Adipocyte (in vitro differentiated cells): Measurements from ENCODE around the gene USP47.
A peak's percentile ranks its signal among the peaks of the same experiment; 100 is the strongest.

ENCODE experiments used
- DNase-seq: peaks from one replicate; pipeline ENCODE4 v3.0.0-alpha.2; 2015; ENCODE audit warnings: low read depth
- H3K27me3 ChIP-seq: replicated peaks from 2 replicates; pipeline ENCODE4 v1.7.0; 2013; ENCODE audit warnings: mild to moderate bottlenecking, low read length, moderate library complexity; ENCODE audit not compliant: control insufficient read depth, insufficient read depth
- H3K36me3 ChIP-seq: 2 replicates; pipeline ENCODE4 v1.7.0; 2013; ENCODE audit warnings: low read length, mild to moderate bottlenecking, moderate library complexity; ENCODE audit not compliant: control insufficient read depth, insufficient read depth, severe bottlenecking
- H3K4me1 ChIP-seq: 2 replicates; pipeline ENCODE4 v1.7.0; 2013; ENCODE audit warnings: mild to moderate bottlenecking, low read length, moderate library complexity; ENCODE audit not compliant: control insufficient read depth, insufficient read depth
- H3K4me3 ChIP-seq: 2 replicates; pipeline ENCODE4 v1.7.0; 2013; ENCODE audit warnings: mild to moderate bottlenecking, low read length, moderate library complexity
- H3K9ac ChIP-seq: 2 replicates; pipeline ENCODE4 v1.7.0; 2013; ENCODE audit warnings: mild to moderate bottlenecking, low read length, moderate library complexity
- H3K9me3 ChIP-seq: 2 replicates; pipeline ENCODE4 v1.7.0; 2013; ENCODE audit warnings: mild to moderate bottlenecking, low read length, moderate library complexity; ENCODE audit not compliant: control insufficient read depth

The USP47 gene

GRCh38 chr11:11876458-11876857 lies 34.7 kb downstream of the USP47 start:
- H3K9me3 ChIP-seq: no peaks in the 10 kb centered on the region
- no peaks in the 10 kb centered on the region for H3K27me3 ChIP-seq
- DNase-seq: no peak
- no peaks in the 10 kb centered on the region for H3K36me3 ChIP-seq
- no peak overlapping the region for H3K4me3 ChIP-seq
- no peaks in the 10 kb centered on the region for H3K4me1 ChIP-seq
- H3K9ac ChIP-seq: no peak overlapping the region

GRCh38 chr11:11880179-11880578 lies 38.4 kb downstream of the USP47 start:
- H3K4me1 ChIP-seq: no peaks in the 10 kb centered on the region
- peaks cover 23% of the 10 kb centered on the region for H3K36me3 ChIP-seq
- no peaks in the 10 kb centered on the region for H3K27me3 ChIP-seq
- no peaks in the 10 kb centered on the region for H3K9me3 ChIP-seq
- H3K4me3 ChIP-seq: no peak overlapping the region
- H3K9ac ChIP-seq: no peak overlapping the region
- DNase-seq: no peak

- H3K27me3 ChIP-seq: no peaks in the 10 kb centered on the region
- H3K9me3 ChIP-seq: no peaks in the 10 kb centered on the region
- H3K9ac ChIP-seq: no peak overlapping the region
- H3K4me1 ChIP-seq: no peaks in the 10 kb centered on the region
- H3K36me3 ChIP-seq: peaks cover 47% of the 10 kb centered on the region
- no peak for DNase-seq
- no peak overlapping the region for H3K4me3 ChIP-seq
Measured at GRCh38 chr11:11882539-11882938, 40.8 kb downstream of the USP47 start.

- DNase-seq: no peak
- H3K4me3 ChIP-seq: no peak overlapping the region
- H3K27me3 ChIP-seq: no peaks in the 10 kb centered on the region
- H3K9me3 ChIP-seq: no peaks in the 10 kb centered on the region
- no peak overlapping the region for H3K9ac ChIP-seq
- H3K4me1 ChIP-seq: no peaks in the 10 kb centered on the region
- H3K36me3 ChIP-seq: peaks cover 65% of the 10 kb centered on the region
Measured at GRCh38 chr11:11884351-11884750, 42.6 kb downstream of the USP47 start.

DNA sequence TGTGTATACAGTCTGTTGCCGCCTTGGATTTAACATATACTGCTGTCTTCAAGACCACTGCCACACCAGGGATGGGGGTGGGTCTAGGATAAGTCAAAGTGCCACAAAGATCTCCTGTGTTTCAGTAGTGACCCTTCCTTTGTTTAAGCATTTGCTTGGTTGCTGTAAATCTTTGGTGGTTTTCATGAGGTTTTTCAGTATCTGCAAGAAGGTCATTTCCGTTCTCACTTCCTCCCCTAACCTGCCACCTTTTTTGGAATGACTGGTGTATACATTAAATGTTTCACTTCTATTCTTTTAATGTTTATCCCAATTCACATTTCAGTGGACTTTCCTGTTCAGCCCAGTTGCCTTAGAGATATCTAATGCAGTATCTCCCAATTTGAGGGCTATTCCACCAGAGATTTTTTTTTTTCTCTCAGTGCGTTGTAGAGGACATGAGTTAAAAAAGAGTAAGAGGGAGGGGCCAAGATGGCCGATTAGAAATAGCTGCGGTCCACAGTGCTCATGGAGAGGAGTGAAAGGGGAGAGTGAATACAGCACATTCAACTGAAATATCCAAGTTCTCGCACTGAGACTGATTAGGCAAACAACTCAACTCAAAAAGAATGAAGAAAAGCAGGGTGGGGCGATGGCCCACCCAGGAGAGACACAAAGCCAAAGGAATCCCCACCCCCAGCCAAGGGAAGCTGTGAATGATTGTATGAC lies 43.2 kb downstream of the USP47 start:
- Histone ChIP-seq H3K4me3 (no peak overlapping the region), H3K36me3 (peaks cover 69% of the 10 kb centered on the region), H3K9ac (no peak overlapping the region), H3K27me3 (no peaks in the 10 kb centered on the region), H3K4me1 (no peaks in the 10 kb centered on the region), H3K9me3 (no peaks in the 10 kb centered on the region)
- no peak for DNase-seq

DNA sequence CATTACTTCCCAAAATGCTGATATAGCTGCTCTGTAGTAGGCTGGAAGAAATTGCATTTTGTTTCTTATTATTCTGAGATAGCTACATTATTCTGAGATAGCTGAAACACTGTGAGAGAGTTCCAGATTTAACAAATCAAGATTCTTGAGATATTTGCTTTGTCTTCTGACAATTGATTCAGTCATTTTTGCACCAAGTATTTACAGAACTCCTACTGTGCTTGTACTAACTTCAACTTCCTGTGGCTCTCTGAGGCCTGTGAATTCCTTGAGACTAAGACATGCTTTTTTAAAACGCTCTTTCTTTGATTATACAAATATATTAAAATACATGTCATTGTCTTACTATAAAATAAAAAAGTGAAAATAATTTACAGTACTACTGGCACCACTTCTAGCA lies 52.7 kb downstream of the USP47 start:
- Histone ChIP-seq H3K9me3 (no peaks in the 10 kb centered on the region), H3K4me3 (no peak overlapping the region), H3K9ac (no peak overlapping the region), H3K4me1 (peaks cover 7% of the 10 kb centered on the region), H3K36me3 (peaks cover 52% of the 10 kb centered on the region), H3K27me3 (no peaks in the 10 kb centered on the region)
- no peak for DNase-seq

GRCh38 chr11:11895672-11896071 lies 53.9 kb downstream of the USP47 start:
- H3K9me3 ChIP-seq: no peaks in the 10 kb centered on the region
- H3K27me3 ChIP-seq: no peaks in the 10 kb centered on the region
- peaks cover 50% of the 10 kb centered on the region for H3K36me3 ChIP-seq
- H3K4me1 ChIP-seq: peaks cover 4% of the 10 kb centered on the region
- H3K9ac ChIP-seq: no peak overlapping the region
- peak; percentile 43 for DNase-seq
- no peak overlapping the region for H3K4me3 ChIP-seq

DNA sequence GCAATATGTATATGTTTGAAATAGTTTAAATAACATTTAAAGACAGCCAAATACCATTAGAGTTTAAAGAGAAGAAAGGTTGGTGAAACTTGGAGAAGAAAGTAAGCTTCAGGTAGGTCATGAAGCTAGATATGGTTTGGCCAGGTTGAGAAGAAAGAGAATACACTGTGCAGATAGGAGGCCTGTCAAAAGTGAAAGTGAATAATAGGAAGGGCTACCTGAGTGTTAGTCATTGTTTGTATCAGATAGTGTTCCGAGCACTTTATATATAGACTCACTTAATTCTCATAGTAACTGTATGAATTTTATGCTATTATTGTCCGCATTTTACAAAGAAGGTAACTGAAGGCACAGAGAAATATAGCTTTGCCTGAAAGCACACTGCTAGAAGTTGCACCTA lies 56.9 kb downstream of the USP47 start:
- no peaks in the 10 kb centered on the region for H3K9me3 ChIP-seq
- H3K4me3 ChIP-seq: no peak overlapping the region
- H3K27me3 ChIP-seq: no peaks in the 10 kb centered on the region
- H3K36me3 ChIP-seq: peaks cover 55% of the 10 kb centered on the region
- no peak for DNase-seq
- H3K9ac ChIP-seq: no peak overlapping the region
- peaks cover 4% of the 10 kb centered on the region for H3K4me1 ChIP-seq

DNA sequence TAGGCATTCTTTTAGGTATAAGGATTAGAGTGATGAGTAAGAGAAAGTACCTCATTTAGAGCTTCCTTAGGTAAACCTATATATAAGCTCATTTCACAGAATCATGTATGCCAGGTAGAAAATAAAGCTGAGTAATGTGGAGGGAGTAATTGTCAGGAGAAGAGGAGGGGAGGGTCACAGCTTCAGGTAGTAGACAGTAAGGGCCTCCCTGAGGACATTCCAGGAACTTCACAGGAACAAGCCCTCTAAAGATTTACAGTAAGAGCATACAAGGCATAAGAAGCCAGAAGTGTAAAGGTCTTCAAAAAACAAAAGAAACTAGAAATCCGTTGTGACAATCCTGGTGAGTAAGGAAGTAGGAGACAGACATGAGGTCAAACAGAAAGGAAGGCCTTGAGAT lies 57.6 kb downstream of the USP47 start:
- no peak overlapping the region for H3K9ac ChIP-seq
- no peaks in the 10 kb centered on the region for H3K9me3 ChIP-seq
- H3K4me3 ChIP-seq: no peak overlapping the region
- peaks cover 63% of the 10 kb centered on the region for H3K36me3 ChIP-seq
- H3K27me3 ChIP-seq: no peaks in the 10 kb centered on the region
- peaks cover 3% of the 10 kb centered on the region for H3K4me1 ChIP-seq
- DNase-seq: no peak

- peaks cover 75% of the 10 kb centered on the region for H3K36me3 ChIP-seq
- no peak for DNase-seq
- H3K27me3 ChIP-seq: no peaks in the 10 kb centered on the region
- H3K4me3 ChIP-seq: no peak overlapping the region
- no peaks in the 10 kb centered on the region for H3K9me3 ChIP-seq
- H3K4me1 ChIP-seq: no peaks in the 10 kb centered on the region
- no peak overlapping the region for H3K9ac ChIP-seq
Measured at GRCh38 chr11:11901929-11902328, 60.2 kb downstream of the USP47 start.

DNA sequence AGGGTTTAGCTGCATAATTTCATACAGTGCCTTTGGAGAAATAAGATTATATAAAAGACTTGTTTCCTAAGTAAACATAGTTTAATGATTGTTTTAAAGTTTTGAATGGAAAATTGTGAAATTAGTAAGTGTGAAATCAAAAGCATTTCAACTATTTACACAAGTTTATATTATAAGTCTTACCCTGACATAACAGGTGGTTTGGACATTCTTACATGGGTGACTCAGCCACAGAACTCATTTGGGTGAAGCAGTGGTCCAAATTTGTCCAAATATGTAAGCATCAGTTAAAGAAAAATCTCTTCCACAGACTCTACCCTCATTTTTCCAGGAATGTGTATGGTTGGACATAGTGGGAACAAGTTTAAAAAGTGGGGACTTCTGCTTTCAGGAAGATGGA lies 68.0 kb downstream of the USP47 start:
- Histone ChIP-seq H3K9me3 (no peaks in the 10 kb centered on the region), H3K27me3 (no peaks in the 10 kb centered on the region), H3K4me3 (no peak overlapping the region), H3K9ac (no peak overlapping the region), H3K4me1 (no peaks in the 10 kb centered on the region), H3K36me3 (peaks cover 82% of the 10 kb centered on the region)
- peak; percentile 67 for DNase-seq

DNA sequence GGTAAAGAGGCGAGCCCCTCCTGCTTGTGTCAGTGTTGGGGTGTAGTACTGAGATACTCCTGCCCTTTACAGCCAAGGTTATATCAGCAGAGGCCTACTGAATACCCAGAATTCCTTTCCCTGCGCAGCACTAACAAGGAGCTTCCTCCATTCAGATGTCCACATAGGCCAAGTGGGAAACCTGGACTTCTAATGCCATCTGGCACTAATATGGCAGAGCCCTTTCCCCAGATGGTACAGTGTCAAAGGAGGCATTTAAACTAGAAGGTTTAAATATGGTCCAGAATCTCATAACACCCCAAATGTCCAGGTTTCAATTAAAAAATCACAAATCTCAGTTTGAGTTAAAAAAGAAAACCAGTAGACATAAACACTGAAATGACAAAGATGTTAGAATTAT lies 68.8 kb downstream of the USP47 start:
- Histone ChIP-seq H3K4me1 (no peaks in the 10 kb centered on the region), H3K9me3 (no peaks in the 10 kb centered on the region), H3K36me3 (peaks cover 77% of the 10 kb centered on the region), H3K27me3 (no peaks in the 10 kb centered on the region), H3K9ac (no peak overlapping the region), H3K4me3 (no peak overlapping the region)
- no peak for DNase-seq
